Thoracic aorta (tissue), 2 donors: Measurements from ENCODE around the gene TENM4. TPM values are rescaled to one million over a fixed set of nuclear protein-coding genes. Genes with fewer than 3 reads are reported as not detected.

Source experiments
- ATAC-seq: fragments of 150-250 bp; one replicate; pipeline ENCODE4 v1.8.0; 2017; ENCODE audit warnings: low read depth; ENCODE audit not compliant: insufficient number of reproducible peaks, low FRiP score
- DNase-seq: peaks from one replicate; pipeline ENCODE4 v3.0.0-alpha.2; 2020; ENCODE audit warnings: low spot score
- H3K27ac ChIP-seq, 2 donors: fragments of 200-600 bp; sonication (generic); 1 replicate in 1 of 2; 2 replicates in 1 of 2; pipeline ENCODE4 v1.5.1; 2016; ENCODE audit warnings: mild to moderate bottlenecking in 2 of 2, moderate library complexity in 2 of 2
- H3K27me3 ChIP-seq: fragments of 200-600 bp; sonication (generic); replicated peaks from 2 replicates; pipeline ENCODE4 v1.6.0; 2016; ENCODE audit warnings: mild to moderate bottlenecking; ENCODE audit not compliant: insufficient read depth
- H3K36me3 ChIP-seq: fragments of 200-600 bp; sonication (generic); one replicate; pipeline ENCODE4 v1.5.1; 2016
- H3K4me1 ChIP-seq, 2 donors: fragments of 200-600 bp; sonication (generic); 1 replicate in 1 of 2; 2 replicates in 1 of 2; pipeline versions ENCODE4 v1.5.1 to v1.6.0; 2016; ENCODE audit warnings: low read depth in 2 of 2, mild to moderate bottlenecking in 1 of 2; ENCODE audit not compliant: control insufficient read depth in 1 of 2
- H3K4me3 ChIP-seq: fragments of 200-600 bp; sonication (generic); 2 replicates; pipeline ENCODE4 v1.5.1; 2016; ENCODE audit warnings: mild to moderate bottlenecking
- H3K9me3 ChIP-seq: fragments of 200-600 bp; sonication (generic); 2 replicates; pipeline ENCODE4 v1.5.1; 2016
- total RNA-seq, 2 donors: library from RNA; depleted of rRNA; stranded (reverse); fragments of >200 nt; gene quantifications; one replicate each; pipeline versions ENCODE4 v1.1.0 to v1.2.3, GENCODE V29; 2016
- TF ChIP-seq, protein P1 (sequence below): fragments of 200-600 bp; sonication (generic); IDR thresholded peaks from one replicate; pipeline ENCODE4 v1.5.1; 2019; ENCODE audit warnings: antibody characterized with exemption

Gene TENM4
- total RNA-seq, 2 donors from 2014 or later = 6.1 to 13.3 TPM

DNA sequence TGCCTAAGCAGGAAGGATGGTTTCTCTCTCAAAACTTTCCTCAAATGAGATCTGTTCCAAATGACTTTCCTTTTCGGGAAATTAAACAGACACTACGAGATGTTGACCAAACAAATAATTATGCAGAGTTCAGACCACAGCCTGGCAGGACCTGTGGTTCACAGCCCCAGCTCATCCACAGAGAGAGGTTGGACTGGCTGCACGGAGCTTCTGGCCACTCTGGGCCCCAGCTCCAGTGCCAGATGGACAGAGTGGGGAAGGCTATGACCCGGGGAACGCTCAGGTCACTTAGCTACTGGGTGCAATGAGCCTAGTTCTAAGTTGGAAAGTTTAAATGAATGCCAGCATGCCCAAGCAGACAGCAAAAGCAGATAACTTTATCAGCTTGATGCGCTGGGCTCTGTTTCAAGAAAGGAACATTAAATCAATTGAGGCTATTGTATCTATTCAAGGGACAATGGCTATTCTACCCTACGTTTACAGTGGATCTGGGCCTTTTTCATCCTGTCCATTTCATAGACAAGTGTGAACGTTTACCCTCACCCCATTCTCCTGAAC, 710.5 kb downstream of the TENM4 start:
- Histone ChIP-seq H3K4me3 (no peak overlapping the region), H3K36me3 (no peaks in the 10 kb centered on the region), H3K9me3 (no peaks in the 10 kb centered on the region), H3K27ac (no peak overlapping the region), H3K4me1 (no peaks in the 10 kb centered on the region), H3K27me3 (no peaks in the 10 kb centered on the region)
- TF ChIP-seq, protein P1, sequence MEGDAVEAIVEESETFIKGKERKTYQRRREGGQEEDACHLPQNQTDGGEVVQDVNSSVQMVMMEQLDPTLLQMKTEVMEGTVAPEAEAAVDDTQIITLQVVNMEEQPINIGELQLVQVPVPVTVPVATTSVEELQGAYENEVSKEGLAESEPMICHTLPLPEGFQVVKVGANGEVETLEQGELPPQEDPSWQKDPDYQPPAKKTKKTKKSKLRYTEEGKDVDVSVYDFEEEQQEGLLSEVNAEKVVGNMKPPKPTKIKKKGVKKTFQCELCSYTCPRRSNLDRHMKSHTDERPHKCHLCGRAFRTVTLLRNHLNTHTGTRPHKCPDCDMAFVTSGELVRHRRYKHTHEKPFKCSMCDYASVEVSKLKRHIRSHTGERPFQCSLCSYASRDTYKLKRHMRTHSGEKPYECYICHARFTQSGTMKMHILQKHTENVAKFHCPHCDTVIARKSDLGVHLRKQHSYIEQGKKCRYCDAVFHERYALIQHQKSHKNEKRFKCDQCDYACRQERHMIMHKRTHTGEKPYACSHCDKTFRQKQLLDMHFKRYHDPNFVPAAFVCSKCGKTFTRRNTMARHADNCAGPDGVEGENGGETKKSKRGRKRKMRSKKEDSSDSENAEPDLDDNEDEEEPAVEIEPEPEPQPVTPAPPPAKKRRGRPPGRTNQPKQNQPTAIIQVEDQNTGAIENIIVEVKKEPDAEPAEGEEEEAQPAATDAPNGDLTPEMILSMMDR = no peak
- no peak for ATAC-seq
- no peak for DNase-seq

DNA sequence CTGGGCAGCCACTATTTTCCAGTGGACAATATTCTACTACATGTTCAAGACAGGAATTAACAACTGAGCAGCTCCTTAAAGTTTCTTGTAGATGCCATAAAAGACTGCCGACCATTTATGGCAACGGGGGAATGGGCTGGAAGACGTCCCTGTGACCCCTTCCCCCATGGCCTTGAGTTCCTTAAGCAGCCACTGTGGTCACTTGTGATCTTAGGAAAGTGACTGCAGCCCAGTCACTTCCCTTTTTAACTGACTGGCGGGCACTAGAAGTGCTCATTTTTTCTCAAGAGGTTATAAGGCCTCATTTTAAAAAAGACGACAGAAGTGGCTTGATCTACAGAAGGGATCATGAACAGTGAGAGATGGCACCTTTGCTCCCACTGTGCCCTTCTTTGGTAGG, 713.0 kb downstream of the TENM4 start:
- H3K36me3 ChIP-seq = no peaks in the 10 kb centered on the region
- no peaks in the 10 kb centered on the region for H3K4me1 ChIP-seq
- no peak overlapping the region for H3K4me3 ChIP-seq
- TF ChIP-seq, protein P1 = no peak
- no peak overlapping the region for H3K27ac ChIP-seq
- DNase-seq (no peak), ATAC-seq (no peak)
- H3K9me3 ChIP-seq = no peaks in the 10 kb centered on the region
- H3K27me3 ChIP-seq = no peaks in the 10 kb centered on the region

DNA sequence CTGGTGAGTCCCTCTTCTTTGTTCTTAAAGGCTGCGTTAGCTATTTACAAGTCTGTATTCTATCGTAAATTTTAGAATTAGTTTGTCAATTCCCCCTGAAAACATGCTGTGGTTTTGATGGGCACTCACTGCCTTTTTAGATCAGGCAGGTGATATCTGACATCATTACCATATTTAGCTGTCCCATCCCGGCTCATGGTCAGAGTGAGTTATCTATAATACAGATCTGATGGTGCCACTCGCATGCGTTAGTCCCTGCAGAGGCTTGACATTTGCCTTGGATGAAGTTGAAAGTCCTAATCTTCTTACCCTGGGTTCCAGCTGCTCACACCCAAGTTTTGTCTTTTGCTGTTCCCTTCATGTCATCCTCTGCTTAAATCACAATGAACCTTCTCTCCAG, 715.6 kb downstream of the TENM4 start:
- Histone ChIP-seq H3K36me3 (no peaks in the 10 kb centered on the region), H3K4me3 (no peak overlapping the region), H3K27me3 (no peaks in the 10 kb centered on the region), H3K9me3 (no peaks in the 10 kb centered on the region), H3K27ac (no peak overlapping the region), H3K4me1 (no peaks in the 10 kb centered on the region)
- ATAC-seq (no peak), DNase-seq (no peak)
- TF ChIP-seq, protein P1 = no peak

DNA sequence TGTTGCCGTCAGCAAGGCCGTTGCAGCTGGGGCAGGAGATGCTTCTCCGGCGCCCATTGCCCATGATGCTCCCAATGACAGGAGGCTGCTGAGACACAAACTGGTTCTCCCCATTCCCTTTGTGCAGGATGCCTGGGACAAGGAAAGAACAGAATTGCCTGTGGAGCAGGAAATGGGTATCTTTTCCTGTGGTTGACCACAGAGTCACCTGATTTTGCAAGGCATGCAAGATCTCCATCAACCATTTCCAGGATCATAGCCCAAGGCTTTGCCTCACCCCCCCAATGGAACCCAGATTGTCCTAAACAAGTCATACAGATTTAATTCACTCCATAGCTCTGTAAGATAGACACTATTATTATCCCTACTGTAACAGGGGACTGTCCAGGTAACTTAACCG, 718.0 kb downstream of the TENM4 start:
- H3K4me3 ChIP-seq = no peak overlapping the region
- ATAC-seq = no peak

DNA sequence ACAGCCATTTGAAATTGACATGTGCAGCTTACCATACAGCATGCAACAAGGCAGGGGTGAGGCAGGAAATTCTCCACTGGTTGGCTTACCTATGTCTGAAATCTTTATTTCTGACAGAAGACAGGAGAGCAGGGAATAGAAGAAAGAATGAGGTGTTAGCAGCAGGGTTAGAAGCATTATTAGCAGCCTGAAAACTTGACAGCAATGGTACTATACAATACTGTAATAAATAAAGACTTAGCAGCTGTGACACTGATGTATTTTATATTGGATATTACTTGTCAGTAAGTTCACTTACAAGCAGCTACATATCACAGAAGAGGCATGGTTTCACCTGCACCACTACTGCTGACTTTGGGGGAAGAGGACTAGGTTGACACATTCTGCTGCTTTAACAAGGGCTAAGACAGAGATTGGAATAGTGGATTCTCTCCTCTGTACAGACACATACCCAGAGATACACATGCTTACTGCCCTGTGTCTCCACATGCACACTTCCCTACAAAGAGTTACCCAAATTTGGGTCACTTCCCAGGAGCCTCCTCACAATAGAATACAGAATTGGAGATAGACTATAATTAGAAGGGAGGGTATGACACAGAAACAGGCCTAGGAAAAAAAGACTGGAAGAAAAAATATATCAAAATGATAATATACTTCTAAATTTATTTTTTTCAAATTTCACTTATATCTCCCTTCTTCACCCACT, 720.4 kb downstream of the TENM4 start:
- Histone ChIP-seq H3K27ac (no peak overlapping the region), H3K4me3 (no peak overlapping the region), H3K9me3 (no peaks in the 10 kb centered on the region), H3K27me3 (no peaks in the 10 kb centered on the region), H3K36me3 (no peaks in the 10 kb centered on the region), H3K4me1 (no peaks in the 10 kb centered on the region)
- ATAC-seq (no peak), DNase-seq (no peak)
- TF ChIP-seq, protein P1 = no peak

More for the DNA sequence above, 718.0 kb downstream of the TENM4 start:
- TF ChIP-seq, protein P1 = no peak
- Histone ChIP-seq H3K36me3 (no peaks in the 10 kb centered on the region), H3K9me3 (no peaks in the 10 kb centered on the region), H3K4me1 (no peaks in the 10 kb centered on the region), H3K27ac (no peak overlapping the region), H3K27me3 (no peaks in the 10 kb centered on the region)
- DNase-seq = no peak
